ENCODE results near the gene MED14. TPM values are rescaled to one million over a fixed set of nuclear protein-coding genes. Genes with fewer than 3 reads are reported as not detected.

MED14 gene
- total RNA-seq, 1 experiment from 2014 or later: 136 TPM

DNA sequence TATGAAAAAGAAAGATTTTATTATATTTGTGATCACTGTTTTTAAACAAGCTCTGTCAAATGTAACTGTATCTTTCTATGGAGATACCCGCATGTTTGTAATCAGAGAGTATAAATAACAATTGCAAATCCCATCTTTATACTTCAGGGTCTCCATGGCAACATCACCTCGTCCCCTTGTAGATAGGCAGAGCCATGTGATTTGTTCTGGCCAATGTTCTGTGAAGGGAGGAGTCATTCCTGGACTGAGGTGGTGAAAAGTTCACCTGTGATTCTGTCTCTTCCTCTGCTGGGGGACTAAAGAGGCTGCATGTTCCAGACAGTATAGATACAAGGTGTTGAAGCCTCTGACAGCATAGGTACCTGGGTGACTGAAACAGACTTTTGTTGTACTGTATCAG is 45.6 kb upstream of the MED14 start:
- no peak overlapping the region for H3K9ac ChIP-seq (ENCODE audit: extremely low read depth, insufficient read length, low read length)
- DNase-seq: no peak
- H2BK20ac ChIP-seq (ENCODE audit: low read depth, low read length, poor library complexity, severe bottlenecking): no peak overlapping the region
- H2BK12ac ChIP-seq (ENCODE audit: insufficient read length, low read depth, low read length): no peak overlapping the region
- H3K4me1 Mint-ChIP-seq: no peaks in the 10 kb centered on the region
- no peaks in the 10 kb centered on the region for H3K9me3 ChIP-seq (ENCODE audit: control insufficient read depth, low read depth, low read length)
- peaks cover 39 to 51% of the 10 kb centered on the region in 2 experiments for H3K9me3 Mint-ChIP-seq
- H3K14ac ChIP-seq (ENCODE audit: insufficient read depth, low read length): no peak overlapping the region
- H3K79me1 ChIP-seq (ENCODE audit: insufficient read depth, low read depth, low read length, poor library complexity, severe bottlenecking): no peaks in the 10 kb centered on the region
- no peak overlapping the region for H3K27ac ChIP-seq (ENCODE audit: insufficient read length, low read depth, low read length)
- no peak overlapping the region for H4K8ac ChIP-seq (replicated peaks; ENCODE audit: insufficient read length, low read depth, low read length)
- H2BK5ac ChIP-seq (ENCODE audit: insufficient read length, low read length): no peak overlapping the region
- H3K18ac ChIP-seq (ENCODE audit: insufficient read length, low read depth, low read length): no peak overlapping the region
- no peaks in the 10 kb centered on the region for H4K20me1 ChIP-seq (ENCODE audit: control insufficient read depth, insufficient read depth, insufficient read length)
- H3K23me2 ChIP-seq (ENCODE audit: insufficient read length, low read depth, low read length, poor library complexity, severe bottlenecking): no peaks in the 10 kb centered on the region
- no peaks in the 10 kb centered on the region for H3K4me1 ChIP-seq (ENCODE audit: insufficient read depth, low read length)
- H3K27ac Mint-ChIP-seq: no peak overlapping the region
- no peak overlapping the region for H2AK5ac ChIP-seq (ENCODE audit: insufficient read length, low read length)
- no peak overlapping the region for H3K56ac ChIP-seq (ENCODE audit: insufficient read length, low read depth, low read length)
- H3K36me3 Mint-ChIP-seq (ENCODE audit: insufficient read depth in 1 of 3, low read depth in 3 of 3): no peaks in the 10 kb centered on the region; a peak in 2 of 7 replicates
- no peak overlapping the region for H3K4ac ChIP-seq (ENCODE audit: low read depth, low read length)
- no peak overlapping the region for H3K4me2 ChIP-seq (ENCODE audit: insufficient read depth, insufficient read length, low read length)
- TF ChIP-seq, protein P1, sequence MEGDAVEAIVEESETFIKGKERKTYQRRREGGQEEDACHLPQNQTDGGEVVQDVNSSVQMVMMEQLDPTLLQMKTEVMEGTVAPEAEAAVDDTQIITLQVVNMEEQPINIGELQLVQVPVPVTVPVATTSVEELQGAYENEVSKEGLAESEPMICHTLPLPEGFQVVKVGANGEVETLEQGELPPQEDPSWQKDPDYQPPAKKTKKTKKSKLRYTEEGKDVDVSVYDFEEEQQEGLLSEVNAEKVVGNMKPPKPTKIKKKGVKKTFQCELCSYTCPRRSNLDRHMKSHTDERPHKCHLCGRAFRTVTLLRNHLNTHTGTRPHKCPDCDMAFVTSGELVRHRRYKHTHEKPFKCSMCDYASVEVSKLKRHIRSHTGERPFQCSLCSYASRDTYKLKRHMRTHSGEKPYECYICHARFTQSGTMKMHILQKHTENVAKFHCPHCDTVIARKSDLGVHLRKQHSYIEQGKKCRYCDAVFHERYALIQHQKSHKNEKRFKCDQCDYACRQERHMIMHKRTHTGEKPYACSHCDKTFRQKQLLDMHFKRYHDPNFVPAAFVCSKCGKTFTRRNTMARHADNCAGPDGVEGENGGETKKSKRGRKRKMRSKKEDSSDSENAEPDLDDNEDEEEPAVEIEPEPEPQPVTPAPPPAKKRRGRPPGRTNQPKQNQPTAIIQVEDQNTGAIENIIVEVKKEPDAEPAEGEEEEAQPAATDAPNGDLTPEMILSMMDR (conservative IDR thresholded peaks at IDR 0.05): no peak
- H2BK15ac ChIP-seq (ENCODE audit: low read depth, low read length): no peak overlapping the region
- WGBS (ENCODE audit: extremely low coverage, insufficient read length, low lambda C conversion rate): no CpG with 5 or more reads among the region's 2 CpGs
- no peak overlapping the region for H2BK120ac ChIP-seq (ENCODE audit: low read depth, low read length, poor library complexity, severe bottlenecking)
- no peak overlapping the region for H3T11ph ChIP-seq (ENCODE audit: low read length)
- H3K23ac ChIP-seq (ENCODE audit: insufficient read length, low read depth, low read length): no peak overlapping the region
- H3K27me3 ChIP-seq (ENCODE audit: insufficient read depth, low read length): no peaks in the 10 kb centered on the region
- H2AFZ ChIP-seq (ENCODE audit: low read length): no peak overlapping the region
- H4K91ac ChIP-seq (ENCODE audit: insufficient read length, low read depth, low read length): no peak overlapping the region
- no peak overlapping the region for H4K5ac ChIP-seq (ENCODE audit: insufficient read length, low read depth, low read length)
- H3K4me3 Mint-ChIP-seq: no peak overlapping the region
- no peaks in the 10 kb centered on the region for H3K79me2 ChIP-seq (ENCODE audit: insufficient read depth, low read length)
- no peaks in the 10 kb centered on the region for H3K27me3 Mint-ChIP-seq (ENCODE audit: low read depth)

Data from H9 (cell line).